CD14-positive monocyte (primary cell): ENCODE data around the gene SIK2. TPM values are rescaled to one million over a fixed set of nuclear protein-coding genes. Genes with fewer than 3 reads are reported as not detected.

ENCODE experiments used
- DNase-seq, 3 donors: peaks; one replicate each; pipeline ENCODE4 v3.0.0-alpha.2; 2011 to 2022
- H2AFZ ChIP-seq: 2 replicates; pipeline ENCODE4 v1.6.0; 2012; ENCODE audit warnings: mild to moderate bottlenecking, low read depth, low read length, inconsistent platforms; ENCODE audit not compliant: insufficient read depth, poor library complexity, severe bottlenecking
- H3K27ac ChIP-seq, 2 donors: 1 replicate in 1 of 2; 2 replicates in 1 of 2; pipeline ENCODE4 v1.5.1; 2012 to 2013; ENCODE audit warnings: low read length in 2 of 2, control low read depth in 1 of 2, inconsistent platforms in 1 of 2, low read depth in 1 of 2, mild to moderate bottlenecking in 1 of 2
- H3K27me3 ChIP-seq, 2 donors: one replicate each; pipeline versions ENCODE4 v1.6.0 to v1.6.1; 2011 to 2013; ENCODE audit warnings: low read length in 2 of 2; ENCODE audit not compliant: control insufficient read depth in 2 of 2, insufficient read depth in 2 of 2
- H3K36me3 ChIP-seq, 2 donors: replicated peaks in 1 of 2; 1 replicate in 1 of 2; 2 replicates in 1 of 2; pipeline versions ENCODE4 v1.5.1 to v1.6.1; 2012 to 2013; ENCODE audit warnings: low read length in 2 of 2, control low read depth in 1 of 2, inconsistent platforms in 1 of 2, mild to moderate bottlenecking in 1 of 2; ENCODE audit not compliant: insufficient read depth in 2 of 2, control insufficient read depth in 1 of 2
- H3K4me1 ChIP-seq, 2 donors: 1 replicate in 1 of 2; 2 replicates in 1 of 2; pipeline versions ENCODE4 v1.5.1 to v1.6.1; 2012 to 2013; ENCODE audit warnings: low read length in 2 of 2, control low read depth in 1 of 2, inconsistent platforms in 1 of 2, mild to moderate bottlenecking in 1 of 2, moderate library complexity in 1 of 2; ENCODE audit not compliant: insufficient read depth in 2 of 2, control insufficient read depth in 1 of 2
- H3K4me2 ChIP-seq: replicated peaks from 2 replicates; pipeline ENCODE3; 2012; ENCODE audit warnings: low read length, moderate library complexity, mild to moderate bottlenecking; ENCODE audit not compliant: poor library complexity, severe bottlenecking; ENCODE audit errors: extremely low read depth
- H3K4me3 ChIP-seq, 3 experiments: fragments of 200-600 bp in 1 of 3; sonication (generic) in 1 of 3; replicated peaks in 1 of 3; 1 replicate in 2 of 3; 2 replicates in 1 of 3; pipeline ENCODE4 v1.5.1; 2011 to 2013; ENCODE audit warnings: low read length in 3 of 3, mild to moderate bottlenecking in 3 of 3, control low read depth in 2 of 3, low read depth in 2 of 3, inconsistent platforms in 1 of 3, moderate library complexity in 1 of 3
- H3K79me2 ChIP-seq: 2 replicates; pipeline ENCODE4 v1.6.0; 2012; ENCODE audit warnings: mild to moderate bottlenecking, control low read depth, inconsistent platforms, low read length, moderate library complexity; ENCODE audit not compliant: insufficient read depth
- H3K9ac ChIP-seq: 2 replicates; pipeline ENCODE4 v1.6.0; 2017; ENCODE audit warnings: low read length, mild to moderate bottlenecking; ENCODE audit not compliant: insufficient read depth, poor library complexity, severe bottlenecking
- H3K9me3 ChIP-seq, 2 donors: replicated peaks in 1 of 2; 1 replicate in 1 of 2; 2 replicates in 1 of 2; pipeline versions ENCODE4 v1.5.1 to v1.6.1; 2012 to 2013; ENCODE audit warnings: low read length in 2 of 2, control low read depth in 1 of 2; ENCODE audit not compliant: control insufficient read depth in 1 of 2, insufficient read depth in 1 of 2
- H4K20me1 ChIP-seq: 2 replicates; pipeline ENCODE4 v1.6.0; 2012; ENCODE audit warnings: mild to moderate bottlenecking, low read length, control low read depth, moderate library complexity; ENCODE audit not compliant: insufficient read depth
- H3K27ac Mint-ChIP-seq, 7 donors: one replicate each; pipeline ENCODE4 v1.8.0; 2020; ENCODE audit warnings: mild to moderate bottlenecking in 7 of 7, mixed read lengths in 7 of 7, moderate library complexity in 6 of 7, inconsistent platforms in 2 of 7
- H3K27me3 Mint-ChIP-seq, 3 donors: one replicate each; pipeline ENCODE4 v1.8.0; 2021 to 2022; ENCODE audit warnings: low read depth in 3 of 3, mild to moderate bottlenecking in 3 of 3, mixed read lengths in 3 of 3, moderate library complexity in 3 of 3, inconsistent platforms in 1 of 3
- H3K36me3 Mint-ChIP-seq, 2 donors: one replicate each; pipeline ENCODE4 v1.8.0; 2020; ENCODE audit warnings: mixed read lengths in 2 of 2, inconsistent platforms in 1 of 2, mild to moderate bottlenecking in 1 of 2
- H3K4me1 Mint-ChIP-seq: one replicate; pipeline ENCODE4 v1.8.0; 2020; ENCODE audit warnings: mild to moderate bottlenecking, mixed read lengths
- H3K4me3 Mint-ChIP-seq, 2 donors: one replicate each; pipeline ENCODE4 v1.8.0; 2020; ENCODE audit warnings: mild to moderate bottlenecking in 2 of 2, mixed read lengths in 2 of 2, moderate library complexity in 1 of 2
- H3K9me3 Mint-ChIP-seq, 7 donors: one replicate each; pipeline ENCODE4 v1.8.0; 2020 to 2022; ENCODE audit warnings: mixed read lengths in 7 of 7, mild to moderate bottlenecking in 6 of 7, moderate library complexity in 6 of 7, inconsistent platforms in 2 of 7
- CTCF ChIP-seq: fragments of 200-600 bp; IDR thresholded peaks from one replicate; pipeline ENCODE4 v1.8.0; 2022; ENCODE audit warnings: antibody characterized with exemption, mild to moderate bottlenecking
- WGBS: methylation state at CpG from one replicate; pipeline ENCODE4 v1.1.5; 2013; ENCODE audit warnings: missing lambda C conversion rate; ENCODE audit not compliant: insufficient coverage; 5-methylcytosine and 5-hydroxymethylcytosine counted together
- intact Hi-C, 2 donors: fragments of 100-400 bp; cut with micrococcal nuclease; formaldehyde crosslinking; loops; one replicate each; pipeline versions ENCODE4 v1.15.0 to v1.15.1; 2023
- polyA plus RNA-seq, 3 donors: library from polyadenylated mRNA; depleted of rRNA in 1 of 3; unstranded in 2 of 3; stranded (reverse) in 1 of 3; fragments of 300-500 nt in 2 of 3; fragments of >200 nt in 1 of 3; fragmentation: Illumina TruSeq in 2 of 3; gene quantifications; 1 replicate in 2 of 3; 2 replicates in 1 of 3; pipeline ENCODE4 v1.2.3, GENCODE V29; 2012 to 2021

Gene SIK2
- polyA plus RNA-seq, 3 donors: 0.16 to 8.8 (median 0.23) TPM

DNA sequence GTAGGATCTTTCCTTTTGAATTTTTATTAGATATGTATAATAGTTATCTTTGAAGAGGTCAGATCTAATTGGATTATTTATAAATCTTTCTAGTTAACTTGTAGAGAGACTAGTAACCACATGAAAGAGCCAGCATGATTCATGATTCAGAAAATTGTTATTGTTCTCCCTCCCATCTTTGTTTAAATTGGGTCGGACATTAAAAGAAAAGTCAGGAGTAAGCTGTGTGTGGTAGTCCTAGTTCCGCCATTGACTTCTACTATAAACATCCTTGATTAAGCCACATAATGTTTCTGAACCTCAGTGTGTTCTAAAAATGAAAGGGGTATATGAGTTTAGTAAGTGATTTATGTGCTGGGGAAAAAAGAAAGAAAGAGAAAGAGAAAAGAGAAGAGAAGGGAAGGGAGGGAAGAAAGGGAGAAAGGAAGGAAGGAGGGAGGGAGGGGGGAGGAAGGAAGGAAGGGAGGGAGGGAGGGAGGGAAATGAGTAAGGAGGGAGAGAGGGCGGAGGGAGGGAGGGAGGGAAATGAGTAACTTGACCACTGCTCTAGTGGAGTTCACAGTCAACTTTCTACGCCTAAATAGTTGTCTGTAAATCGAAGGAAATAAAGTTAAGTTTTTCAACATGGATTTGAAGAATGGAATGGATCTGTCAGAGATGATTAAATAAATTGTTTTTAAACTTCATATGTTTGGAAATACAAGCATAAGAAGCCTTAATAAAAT, 32.9 kb downstream of the SIK2 start:
- H3K4me3 ChIP-seq: no peak overlapping the region
- no peak overlapping the region for H3K4me3 Mint-ChIP-seq
- H2AFZ ChIP-seq: no peak overlapping the region
- no peak overlapping the region for H3K27ac ChIP-seq
- peaks cover 4% of the 10 kb centered on the region for H3K4me1 Mint-ChIP-seq
- H3K36me3 ChIP-seq: peaks cover 6 to 38% of the 10 kb centered on the region in 2 donors
- H3K27me3 ChIP-seq: no peaks in the 10 kb centered on the region
- no peak overlapping the region for H3K9ac ChIP-seq
- H3K4me1 ChIP-seq: no peaks in the 10 kb centered on the region
- no peaks in the 10 kb centered on the region for H3K79me2 ChIP-seq
- peaks cover 32 to 41% of the 10 kb centered on the region in 2 donors for H3K36me3 Mint-ChIP-seq
- H3K9me3 Mint-ChIP-seq: peaks cover 0 to 2% (median 0%) of the 10 kb centered on the region in 7 donors
- intact Hi-C loops: no loop called here
- 50% methylated on average over 2 of the region's 5 CpGs for WGBS
- no peak for DNase-seq
- H3K27me3 Mint-ChIP-seq: peaks cover 0 to 1% (median 0%) of the 10 kb centered on the region in 3 donors
- H3K9me3 ChIP-seq: no peaks in the 10 kb centered on the region
- TF ChIP-seq CTCF: no peak
- H4K20me1 ChIP-seq: peaks cover 6% of the 10 kb centered on the region
- H3K27ac Mint-ChIP-seq: no peak overlapping the region
- H3K4me2 ChIP-seq: no peak overlapping the region

DNA sequence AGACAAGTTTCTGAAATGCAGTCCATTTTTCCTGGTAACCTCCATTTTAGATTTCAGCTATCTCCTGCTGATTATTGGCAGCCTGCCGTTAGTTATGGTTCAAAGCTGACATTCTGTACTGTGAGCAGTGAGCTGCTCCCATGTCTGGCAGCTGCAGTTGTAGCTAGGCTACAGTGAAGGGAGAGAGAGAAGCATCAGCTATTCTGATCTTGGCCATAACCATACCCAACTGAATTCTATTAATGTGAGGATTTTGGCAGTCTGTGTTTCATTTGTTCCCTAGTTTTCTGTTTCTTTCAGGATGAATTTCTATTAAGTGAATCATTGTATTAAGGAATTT, 33.4 kb downstream of the SIK2 start:
- no peak overlapping the region for H3K9ac ChIP-seq
- H3K4me3 ChIP-seq: no peak overlapping the region
- peaks cover 6% of the 10 kb centered on the region for H4K20me1 ChIP-seq
- H3K4me1 ChIP-seq: no peaks in the 10 kb centered on the region
- no peak for TF ChIP-seq CTCF
- H3K27me3 Mint-ChIP-seq: peaks cover 0 to 1% (median 0%) of the 10 kb centered on the region in 3 donors
- intact Hi-C loops: no loop called here
- peaks cover 4% of the 10 kb centered on the region for H3K4me1 Mint-ChIP-seq
- WGBS: 80% methylated on average over 1 of the region's 1 CpG
- no peak overlapping the region for H3K27ac Mint-ChIP-seq
- H3K27ac ChIP-seq: no peak overlapping the region
- H3K4me3 Mint-ChIP-seq: no peak overlapping the region
- no peak overlapping the region for H3K4me2 ChIP-seq
- H3K36me3 Mint-ChIP-seq: peaks cover 34 to 45% of the 10 kb centered on the region in 2 donors
- peaks cover 7 to 37% of the 10 kb centered on the region in 2 donors for H3K36me3 ChIP-seq
- no peaks in the 10 kb centered on the region for H3K79me2 ChIP-seq
- H2AFZ ChIP-seq: no peak overlapping the region
- H3K9me3 ChIP-seq: no peaks in the 10 kb centered on the region
- no peaks in the 10 kb centered on the region for H3K27me3 ChIP-seq
- no peak for DNase-seq
- H3K9me3 Mint-ChIP-seq: peaks cover 0 to 2% (median 0%) of the 10 kb centered on the region in 7 donors
